ENCODE measurements around the gene STIP1.

DNA sequence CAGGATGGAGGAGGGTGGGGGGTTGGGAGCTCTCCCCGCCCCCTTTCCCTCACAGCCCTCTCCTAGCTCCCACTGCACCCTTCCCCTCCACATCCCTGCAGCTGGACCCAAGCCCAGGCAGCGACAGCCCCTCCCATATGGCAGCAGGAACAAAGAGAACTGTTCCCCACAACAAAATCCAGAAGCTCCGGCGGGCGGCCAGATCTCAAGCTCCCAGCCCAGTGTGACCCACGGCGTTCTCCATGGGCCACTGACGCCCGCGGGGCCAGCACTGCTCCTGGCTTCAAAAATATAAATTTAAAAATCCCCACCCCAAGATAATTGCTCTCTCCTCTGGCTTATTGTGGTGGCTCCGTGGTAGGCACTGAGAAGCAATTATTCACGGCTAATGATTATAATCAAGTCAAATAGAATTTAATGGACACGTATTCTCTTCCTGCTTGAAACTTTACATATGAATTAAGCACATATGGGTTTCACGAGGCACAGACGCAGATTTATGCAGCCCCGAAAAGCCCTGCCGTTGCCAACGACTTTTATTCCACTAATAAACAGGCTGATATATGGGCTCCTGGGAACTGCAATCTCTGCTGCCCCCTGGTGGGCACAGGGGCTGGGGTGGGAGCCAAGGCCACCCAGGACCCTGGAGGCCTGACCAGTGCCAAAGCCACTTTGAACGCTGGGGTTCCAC, 37.6 kb upstream of the STIP1 start:
- TF ChIP-seq POLR2A (IDR thresholded peaks at IDR 0.05; ENCODE audit: low read depth, low read length) (no peak), POLR2AphosphoS5 (IDR thresholded peaks at IDR 0.05; ENCODE audit: low read depth, low read length) (no peak)
